Endothelial cell of umbilical vein (primary cell): ENCODE results near the gene CFAP77.

Experiments used
- CTCF ChIP-seq, 2 donors: IDR thresholded peaks; 1 replicate in 1 of 2; 2 replicates in 1 of 2; pipeline ENCODE4 v1.5.1; 2011; ENCODE audit warnings: low read length in 2 of 2, mild to moderate bottlenecking in 2 of 2, moderate library complexity in 2 of 2, control low read depth in 1 of 2, inconsistent platforms in 1 of 2, low read depth in 1 of 2; ENCODE audit not compliant: insufficient read depth in 1 of 2; ENCODE audit errors: extremely low read depth in 1 of 2
- EZH2 ChIP-seq: IDR thresholded peaks from 2 replicates; pipeline ENCODE4 v1.6.1; 2012; ENCODE audit warnings: borderline replicate concordance, low read depth, mild to moderate bottlenecking, moderate library complexity, low read length, inconsistent platforms; ENCODE audit not compliant: severe bottlenecking
- GATA2 ChIP-seq: IDR thresholded peaks from 2 replicates; pipeline ENCODE4 v1.7.0; 2011; ENCODE audit warnings: low read depth, mild to moderate bottlenecking, moderate library complexity, mixed read lengths, low read length; ENCODE audit not compliant: insufficient read length, insufficient read depth
- JUN ChIP-seq: IDR thresholded peaks from 2 replicates; pipeline ENCODE4 v1.6.1; 2011; ENCODE audit warnings: borderline replicate concordance, low read depth; ENCODE audit not compliant: insufficient read length, insufficient read depth
- POLR2A ChIP-seq: IDR thresholded peaks from 2 replicates; pipeline ENCODE4 v1.6.1; 2012; ENCODE audit warnings: low read depth, mild to moderate bottlenecking, control low read depth, low read length
- POLR2AphosphoS5 ChIP-seq: IDR thresholded peaks from 2 replicates; pipeline ENCODE4 v1.6.1; 2012; ENCODE audit warnings: low read depth, mild to moderate bottlenecking, control low read depth, low read length, moderate library complexity; ENCODE audit not compliant: insufficient read depth

GRCh38 chr9:132459661-132460060 lies 49.6 kb downstream of the CFAP77 start:
- no peak for TF ChIP-seq POLR2A
- TF ChIP-seq POLR2AphosphoS5, result no peak
- no peak for TF ChIP-seq CTCF (IDR thresholded peaks at IDR 0.05; ENCODE audit: extremely low read depth in 1 of 2, insufficient read depth in 1 of 2, low read depth in 1 of 2, low read length in 2 of 2)
- no peak for TF ChIP-seq GATA2
- no peak for TF ChIP-seq EZH2
- no peak for TF ChIP-seq JUN
